Left lung (tissue), 10 donors: ENCODE measurements around the gene DEFB129. TPM values are rescaled to one million over a fixed set of nuclear protein-coding genes. Genes with fewer than 3 reads are reported as not detected.

ENCODE experiments used
- ATAC-seq: fragments of 200-7000 bp; cut with Tn5 transposase; one replicate; pipeline ENCODE4 v1.9.1; 2020; ENCODE audit warnings: moderate library complexity
- DNase-seq, 4 donors: peaks; one replicate each; pipeline ENCODE4 v3.0.0-alpha.2; 2013 to 2020
- H3K27ac ChIP-seq, 2 donors: fragments of 200-600 bp; sonication (generic) in 1 of 2; one replicate each; pipeline versions ENCODE4 v1.5.0 to v1.8.0; 2020 to 2021
- H3K27me3 ChIP-seq, 2 donors: fragments of 200-600 bp; sonication (generic) in 1 of 2; one replicate each; pipeline versions ENCODE4 v1.5.0 to v1.8.0; 2020 to 2021
- H3K36me3 ChIP-seq, 2 donors: fragments of 200-600 bp; sonication (generic) in 1 of 2; one replicate each; pipeline versions ENCODE4 v1.5.0 to v1.8.0; 2020 to 2021
- H3K4me1 ChIP-seq, 2 donors: fragments of 200-600 bp; one replicate each; pipeline ENCODE4 v1.8.0; 2021
- H3K4me3 ChIP-seq, 2 donors: fragments of 200-600 bp; sonication (generic) in 1 of 2; one replicate each; pipeline versions ENCODE4 v1.5.0 to v1.8.0; 2020 to 2021; ENCODE audit warnings: mild to moderate bottlenecking in 1 of 2
- H3K9me3 ChIP-seq, 2 donors: fragments of 200-600 bp; sonication (generic) in 1 of 2; one replicate each; pipeline versions ENCODE4 v1.5.0 to v1.8.0; 2020 to 2021
- intact Hi-C, 2 donors: fragments of 100-400 bp; cut with DNase I; formaldehyde crosslinking; loops; one replicate each; pipeline versions ENCODE4 v1.11.2 to v1.14.2; 2022
- polyA plus RNA-seq, 6 donors: library from polyadenylated mRNA; unstranded; fragments of 120-200 nt; gene quantifications; one replicate each; pipeline ENCODE4 v1.2.1, GENCODE V29; 2013; ENCODE audit not compliant: insufficient read length in 6 of 6
- total RNA-seq, 2 donors: library from RNA; stranded (reverse); fragmentation: NEBNext Ultra II Directional; extraction: Animal tissue kit (Norgen Biotek cat#: 25700); gene quantifications; one replicate each; pipeline ENCODE4 v1.2.1, GENCODE V29; 2021
- TF ChIP-seq, protein P1 (sequence below), 2 donors: fragments of 200-600 bp; sonication (generic) in 1 of 2; IDR thresholded peaks; one replicate each; pipeline versions ENCODE4 v1.5.0 to v1.8.0; 2021; ENCODE audit warnings: antibody characterized with exemption in 2 of 2
- donor health status: DM: no; HTN: yes; CAD: no.
- donor health status: DM: no; HTN: no; CAD: no.

DEFB129 gene
- total and polyA plus RNA-seq, 8 donors: not detected

DNA sequence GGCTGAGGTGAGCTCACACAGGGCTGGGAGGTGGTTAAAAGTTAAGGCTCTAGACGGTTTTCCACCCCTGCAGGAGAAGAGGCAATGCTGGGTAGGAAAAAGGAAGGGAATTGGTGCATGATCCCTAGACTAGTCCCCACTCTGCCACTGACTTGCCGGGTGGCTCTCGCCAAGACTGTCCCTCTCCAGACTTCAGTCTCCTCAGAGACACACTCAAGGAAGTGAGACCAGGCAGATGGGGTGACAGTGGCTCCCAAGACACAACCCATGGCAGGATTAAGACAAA lies 50.4 kb downstream of the DEFB129 start:
- no peak overlapping the region for H3K27ac ChIP-seq
- ATAC-seq: no peak
- intact Hi-C loops: no loop called here
- H3K9me3 ChIP-seq: no peaks in the 10 kb centered on the region
- H3K27me3 ChIP-seq: no peaks in the 10 kb centered on the region
- TF ChIP-seq, protein P1, sequence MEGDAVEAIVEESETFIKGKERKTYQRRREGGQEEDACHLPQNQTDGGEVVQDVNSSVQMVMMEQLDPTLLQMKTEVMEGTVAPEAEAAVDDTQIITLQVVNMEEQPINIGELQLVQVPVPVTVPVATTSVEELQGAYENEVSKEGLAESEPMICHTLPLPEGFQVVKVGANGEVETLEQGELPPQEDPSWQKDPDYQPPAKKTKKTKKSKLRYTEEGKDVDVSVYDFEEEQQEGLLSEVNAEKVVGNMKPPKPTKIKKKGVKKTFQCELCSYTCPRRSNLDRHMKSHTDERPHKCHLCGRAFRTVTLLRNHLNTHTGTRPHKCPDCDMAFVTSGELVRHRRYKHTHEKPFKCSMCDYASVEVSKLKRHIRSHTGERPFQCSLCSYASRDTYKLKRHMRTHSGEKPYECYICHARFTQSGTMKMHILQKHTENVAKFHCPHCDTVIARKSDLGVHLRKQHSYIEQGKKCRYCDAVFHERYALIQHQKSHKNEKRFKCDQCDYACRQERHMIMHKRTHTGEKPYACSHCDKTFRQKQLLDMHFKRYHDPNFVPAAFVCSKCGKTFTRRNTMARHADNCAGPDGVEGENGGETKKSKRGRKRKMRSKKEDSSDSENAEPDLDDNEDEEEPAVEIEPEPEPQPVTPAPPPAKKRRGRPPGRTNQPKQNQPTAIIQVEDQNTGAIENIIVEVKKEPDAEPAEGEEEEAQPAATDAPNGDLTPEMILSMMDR (IDR thresholded peaks at IDR 0.05): no peak
- peaks cover 0 to 37% of the 10 kb centered on the region in 2 donors for H3K36me3 ChIP-seq
- no peak for DNase-seq
- no peaks in the 10 kb centered on the region for H3K4me1 ChIP-seq
- no peak overlapping the region for H3K4me3 ChIP-seq

DNA sequence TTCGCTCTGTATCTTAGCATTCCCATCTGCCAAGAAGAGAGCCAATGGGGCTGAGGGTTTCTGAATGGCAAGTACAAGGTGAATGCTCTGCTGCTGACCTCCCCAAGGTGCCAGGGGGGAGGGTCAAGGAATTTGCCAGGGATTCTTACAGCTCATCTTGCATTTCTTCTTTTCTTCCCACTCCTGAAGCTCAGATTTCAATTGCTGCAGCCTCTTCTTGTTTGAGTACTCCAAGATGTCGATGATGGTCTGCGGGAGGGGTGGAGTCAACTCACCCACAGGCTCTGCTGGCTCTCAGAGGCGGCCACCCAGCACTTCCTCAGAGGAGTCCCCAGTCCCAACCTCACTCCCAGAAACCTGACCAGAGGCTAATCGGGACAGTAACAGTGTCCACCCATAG lies 51.1 kb downstream of the DEFB129 start:
- H3K27ac ChIP-seq: no peak overlapping the region
- DNase-seq (no peak), ATAC-seq (no peak)
- no peaks in the 10 kb centered on the region for H3K4me1 ChIP-seq
- TF ChIP-seq, protein P1 (IDR thresholded peaks at IDR 0.05): no peak
- no peaks in the 10 kb centered on the region for H3K9me3 ChIP-seq
- no peak overlapping the region for H3K4me3 ChIP-seq
- no peaks in the 10 kb centered on the region for H3K27me3 ChIP-seq
- intact Hi-C loops: no loop called here
- H3K36me3 ChIP-seq: peaks cover 0 to 37% of the 10 kb centered on the region in 2 donors

DNA sequence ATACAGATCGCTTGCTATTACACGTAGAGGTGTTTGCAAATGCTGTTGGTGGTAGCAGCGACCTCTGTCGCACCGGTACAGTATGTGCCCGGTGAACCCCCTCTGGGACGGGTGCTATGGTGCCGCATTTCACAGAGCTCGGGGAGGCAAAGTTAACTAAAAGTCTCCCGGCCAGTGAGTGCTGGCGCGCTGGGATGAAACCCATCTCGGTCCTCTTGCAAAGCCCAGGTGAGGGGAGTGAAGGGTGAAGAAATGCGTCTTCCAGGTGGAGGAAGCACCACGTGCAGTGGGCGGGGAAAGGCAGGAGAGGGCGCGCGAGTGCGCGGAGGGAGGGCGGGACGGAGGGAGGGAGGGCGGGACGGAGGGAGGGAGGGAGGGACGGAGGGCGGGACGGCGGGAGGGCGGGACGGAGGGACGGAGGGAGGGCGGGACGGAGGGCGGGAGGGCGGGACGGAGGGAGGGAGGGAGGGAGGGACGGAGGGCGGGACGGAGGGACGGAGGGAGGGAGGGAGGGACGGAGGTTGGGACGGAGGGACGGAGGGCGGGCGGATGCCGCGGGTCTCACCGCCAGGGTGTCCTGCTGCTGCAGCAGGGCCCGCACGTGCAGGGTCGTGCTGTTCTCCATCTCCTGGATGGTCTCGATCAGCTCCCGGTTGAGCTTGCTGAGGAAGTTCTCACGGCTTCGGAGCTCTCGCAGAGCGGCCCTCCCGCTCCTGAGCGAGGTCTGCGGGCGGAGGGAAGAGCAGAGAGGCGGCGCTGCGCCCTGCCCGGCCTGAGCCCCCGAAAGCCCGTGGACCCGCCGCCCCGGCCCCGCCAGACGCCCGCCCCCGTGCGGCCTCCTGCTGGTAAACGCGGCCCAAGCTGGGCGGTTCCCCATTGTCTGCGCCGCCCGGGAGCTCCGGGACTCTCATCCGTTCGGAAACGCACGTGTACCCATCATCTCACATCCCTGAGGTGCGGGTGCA lies 51.8 kb downstream of the DEFB129 start:
- Histone ChIP-seq H3K27me3 (no peaks in the 10 kb centered on the region), H3K4me1 (no peaks in the 10 kb centered on the region), H3K9me3 (no peaks in the 10 kb centered on the region), H3K4me3 (no peak overlapping the region), H3K36me3 (peaks cover 0 to 37% of the 10 kb centered on the region in 2 donors), H3K27ac (no peak overlapping the region)
- TF ChIP-seq, protein P1 (IDR thresholded peaks at IDR 0.05): no peak
- ATAC-seq: peak; percentile 33
- no peak for DNase-seq
- intact Hi-C loops: no loop called here

Other genes with a start within 250 kb of the DEFB129 start
- not detected for gene DEFB125, start 139.6 kb upstream of the DEFB129 start, total RNA-seq
- not detected for gene DEFB125, start 139.6 kb upstream of the DEFB129 start, polyA plus RNA-seq
- not detected for gene DEFB126, start 84.7 kb upstream of the DEFB129 start, total RNA-seq
- not detected for gene DEFB126, start 84.7 kb upstream of the DEFB129 start, polyA plus RNA-seq
- not detected for gene DEFB127, start 69.8 kb upstream of the DEFB129 start, total RNA-seq
- gene DEFB127, start 69.8 kb upstream of the DEFB129 start, polyA plus RNA-seq: not detected
- not detected for gene DEFB128, start 37.5 kb upstream of the DEFB129 start, total RNA-seq
- gene DEFB128, start 37.5 kb upstream of the DEFB129 start, polyA plus RNA-seq: not detected
- not detected for gene DEFB132, start 30.5 kb downstream of the DEFB129 start, total RNA-seq
- gene DEFB132, start 30.5 kb downstream of the DEFB129 start, polyA plus RNA-seq: not detected
- gene C20orf96, start 63.5 kb downstream of the DEFB129 start, total RNA-seq: 1 to 10 TPM; 6.9 to 8.3 TPM
- 10 to 100 TPM; 35.5 to 49.2 (median 44.3) TPM for gene C20orf96, start 63.5 kb downstream of the DEFB129 start, polyA plus RNA-seq
- gene ZCCHC3, start 70.3 kb downstream of the DEFB129 start, total RNA-seq: 10 to 100 TPM; 11.5 to 15.3 TPM
- 10 to 100 TPM; 41.1 to 50.5 (median 45.7) TPM for gene ZCCHC3, start 70.3 kb downstream of the DEFB129 start, polyA plus RNA-seq
- gene SOX12, start 98.3 kb downstream of the DEFB129 start, total RNA-seq: 10 to 100 TPM; 14.0 to 18.7 TPM
- 10 to 100 TPM; 23.5 to 39.3 (median 33.3) TPM for gene SOX12, start 98.3 kb downstream of the DEFB129 start, polyA plus RNA-seq
- gene NRSN2, start 119.9 kb downstream of the DEFB129 start, total RNA-seq: 10 to 100 TPM; 34.4 to 38.8 TPM
- gene NRSN2, start 119.9 kb downstream of the DEFB129 start, polyA plus RNA-seq: 10 to 100 TPM; 31.9 to 41.5 (median 37.1) TPM
- 10 to 100 TPM; 19.0 to 28.4 TPM for gene TRIB3, start 153.5 kb downstream of the DEFB129 start, total RNA-seq
- gene TRIB3, start 153.5 kb downstream of the DEFB129 start, polyA plus RNA-seq: 10 to 100 TPM in 4 of 6 donors, 1 to 10 TPM in 2; 8.7 to 12.0 (median 10.6) TPM
- gene RBCK1, start 181.0 kb downstream of the DEFB129 start, total RNA-seq: 10 to 100 TPM; 97.9 to 99.8 TPM
- gene RBCK1, start 181.0 kb downstream of the DEFB129 start, polyA plus RNA-seq: 100 to 1,000 TPM in 2 of 6 donors, 10 to 100 TPM in 4; 89.6 to 104 (median 97.9) TPM
- gene TBC1D20, start 235.3 kb downstream of the DEFB129 start, total RNA-seq: 10 to 100 TPM; 37.5 to 37.7 TPM
- 10 to 100 TPM; 33.4 to 42.6 (median 35.3) TPM for gene TBC1D20, start 235.3 kb downstream of the DEFB129 start, polyA plus RNA-seq